Measurements from ENCODE around the gene DAPK2.
A peak's percentile ranks its signal among the peaks of the same experiment; 100 is the strongest.
"Not testable (repeated sequence)": the region's sequence is repeated elsewhere in the genome, so short reads cannot be mapped to it uniquely, and the experiment has no call there.

Gene DAPK2

DNA sequence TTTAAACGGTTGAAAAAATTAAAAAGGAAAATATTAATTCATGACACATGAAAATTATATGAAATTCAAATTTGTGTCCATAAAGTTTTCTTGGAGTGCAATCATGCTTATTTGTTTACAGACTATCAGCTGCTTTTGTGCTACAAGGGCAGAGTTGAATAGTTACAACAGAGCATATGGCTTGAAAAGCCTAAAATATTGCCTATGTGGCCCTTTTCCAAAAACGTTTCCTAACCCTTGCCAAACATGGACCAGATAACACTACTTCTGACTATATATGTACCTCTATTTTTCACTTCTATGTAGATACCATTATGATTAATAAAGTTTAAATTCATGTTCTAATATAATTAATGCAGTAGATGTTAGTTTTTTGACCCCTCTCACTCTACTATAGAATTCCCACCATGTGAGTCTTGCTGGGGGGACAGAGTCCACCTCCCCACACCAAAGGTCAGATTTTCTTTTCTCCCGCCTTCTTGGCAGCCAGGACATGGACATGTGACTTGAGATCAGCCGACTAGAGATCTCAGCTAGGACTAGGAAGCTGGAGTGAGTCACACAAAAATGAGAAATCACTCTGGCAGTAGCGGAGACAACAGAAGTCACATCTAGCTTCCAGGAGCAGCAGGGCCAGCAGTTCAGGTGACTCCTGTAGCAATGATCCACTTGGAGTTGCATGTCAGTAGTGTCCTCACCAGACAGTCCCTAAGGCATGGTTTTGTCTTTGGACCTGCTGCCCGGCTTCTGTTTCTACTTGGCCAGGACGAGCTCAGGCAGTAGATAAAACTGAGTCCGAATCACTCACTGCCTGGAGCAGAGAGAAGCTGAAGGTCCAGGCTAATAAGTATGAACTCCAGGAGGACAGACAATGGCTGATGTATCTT lies 24.9 kb upstream of the DAPK2 start:
- DNase-seq (ENCODE audit: low read depth in 1 of 2, low spot score in 1 of 2): no peak
- in situ Hi-C loops (cut with HindIII; ENCODE audit: low pct_unique_long_range_greater_than_20kb, low sequenced_read_pairs): no loop called here
- no peak for TF ChIP-seq JUND (IDR thresholded peaks at IDR 0.05; ENCODE audit: low read depth)

DNA sequence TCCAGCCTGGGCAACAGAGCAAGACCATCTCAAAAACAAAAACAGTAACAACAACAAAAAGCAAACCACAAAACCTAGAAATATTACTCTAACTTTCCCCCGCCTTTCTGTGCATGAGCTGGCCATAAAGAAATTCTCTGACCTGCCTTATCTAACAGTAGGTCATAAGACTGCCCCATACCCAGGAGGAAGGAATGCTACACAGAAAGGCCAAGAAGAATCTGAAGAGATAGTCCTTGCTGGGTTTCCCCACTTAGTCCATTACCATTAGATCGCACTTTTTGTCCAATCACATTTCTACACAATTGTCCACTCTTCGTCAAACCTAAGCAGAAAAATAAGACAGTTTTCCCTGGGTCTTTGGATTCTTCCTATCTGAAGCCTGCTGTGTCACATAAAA lies 23.8 kb upstream of the DAPK2 start:
- in situ Hi-C loops (cut with HindIII; ENCODE audit: low pct_unique_long_range_greater_than_20kb, low sequenced_read_pairs): no loop called here
- TF ChIP-seq JUND (IDR thresholded peaks at IDR 0.05; ENCODE audit: low read depth): no peak
- no peak for DNase-seq (ENCODE audit: low read depth in 1 of 2, low spot score in 1 of 2)

DNA sequence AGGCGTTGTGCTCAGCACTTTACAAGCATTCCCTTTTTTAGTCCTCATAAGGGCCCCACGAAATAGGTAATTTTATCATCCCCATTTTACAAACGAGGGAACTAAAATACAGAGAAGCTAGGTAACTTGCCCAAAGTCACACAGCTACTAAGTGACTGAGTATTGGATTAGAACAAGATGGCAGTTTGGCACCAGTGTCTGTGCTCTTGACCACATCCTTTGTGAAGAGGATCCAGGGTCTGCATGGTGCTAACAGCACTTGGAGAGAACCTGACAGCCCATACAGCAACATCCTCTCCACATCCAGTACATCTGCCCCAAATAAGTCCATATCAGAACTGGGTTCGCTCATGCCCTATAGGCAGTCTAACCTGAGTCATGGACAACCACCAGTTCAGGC lies 21.8 kb upstream of the DAPK2 start:
- no peak for DNase-seq (ENCODE audit: low read depth in 1 of 2, low spot score in 1 of 2)
- in situ Hi-C loops (cut with HindIII; ENCODE audit: low pct_unique_long_range_greater_than_20kb, low sequenced_read_pairs): no loop called here
- no peak for TF ChIP-seq JUND (IDR thresholded peaks at IDR 0.05; ENCODE audit: low read depth)

DNA sequence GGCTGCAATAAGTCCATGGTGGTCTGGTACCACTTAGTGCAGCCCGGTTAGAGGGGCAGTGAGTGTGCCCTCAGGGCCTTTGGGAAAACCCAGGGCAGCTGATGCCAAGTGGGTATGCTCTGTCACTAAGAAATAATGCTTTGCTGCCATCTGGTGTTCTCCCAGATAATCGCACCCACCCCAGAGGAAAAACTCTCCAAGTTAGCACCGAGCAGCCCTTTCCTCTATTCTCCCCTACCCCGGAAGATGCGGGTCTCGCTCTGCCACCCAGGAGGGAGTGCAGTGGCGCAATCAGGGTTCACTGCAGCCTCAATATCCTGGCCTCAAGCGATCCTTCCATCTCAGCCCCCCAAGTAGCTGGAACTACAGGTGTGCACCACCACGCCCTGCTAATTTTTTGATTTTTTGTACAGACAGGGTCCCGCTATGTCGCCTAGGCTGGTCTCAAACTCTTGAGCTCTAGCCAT lies 21.3 kb upstream of the DAPK2 start:
- DNase-seq (ENCODE audit: low read depth in 1 of 2, low spot score in 1 of 2): peak; percentile 45 to 72
- TF ChIP-seq JUND (IDR thresholded peaks at IDR 0.05; ENCODE audit: low read depth): no peak
- in situ Hi-C loops (cut with HindIII; ENCODE audit: low pct_unique_long_range_greater_than_20kb, low sequenced_read_pairs): no loop called here

DNA sequence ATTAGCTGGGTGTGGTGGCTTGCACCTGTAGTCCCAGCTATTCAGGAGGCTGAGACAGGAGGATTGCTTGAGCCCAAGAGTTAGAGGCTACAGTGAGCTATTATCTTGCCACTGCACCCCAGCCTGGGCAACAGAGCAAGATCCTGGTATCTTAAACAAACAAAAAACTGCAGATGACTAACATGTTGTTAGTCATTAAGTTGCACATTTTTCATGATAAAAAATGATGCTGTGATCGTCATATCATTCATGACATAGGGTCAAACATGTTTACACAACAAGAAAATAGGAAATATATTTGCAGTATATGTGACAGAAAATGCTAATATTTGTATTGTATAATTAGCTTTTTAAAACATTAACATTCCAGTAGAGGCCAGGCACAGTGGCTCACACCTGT lies 20.2 kb upstream of the DAPK2 start:
- no peak for DNase-seq (ENCODE audit: low read depth in 1 of 2, low spot score in 1 of 2)
- no peak for TF ChIP-seq JUND (IDR thresholded peaks at IDR 0.05; ENCODE audit: low read depth)
- in situ Hi-C loops (cut with HindIII; ENCODE audit: low pct_unique_long_range_greater_than_20kb, low sequenced_read_pairs): no loop called here

DNA sequence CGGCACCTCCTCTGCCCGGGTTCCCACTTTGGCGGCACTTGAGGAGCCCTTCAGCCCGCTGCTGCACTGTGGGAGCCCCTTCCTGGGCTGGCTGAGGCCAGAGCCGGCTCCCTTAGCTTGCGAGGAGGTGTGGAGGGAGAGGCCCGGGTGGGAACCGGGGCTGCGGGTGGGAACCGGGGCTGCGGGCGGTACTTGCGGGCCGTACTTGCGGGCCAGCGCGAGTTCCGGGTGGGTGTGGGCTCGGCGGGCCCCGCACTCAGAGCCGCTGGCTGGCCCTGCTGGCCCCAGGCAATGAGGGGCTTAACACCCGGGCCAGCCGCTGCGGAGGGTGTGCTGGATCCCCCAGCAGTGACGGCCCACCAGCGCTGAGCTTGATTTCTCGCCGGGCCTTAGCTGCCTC lies 14.4 kb upstream of the DAPK2 start:
- TF ChIP-seq JUND (IDR thresholded peaks at IDR 0.05; ENCODE audit: low read depth): no peak
- DNase-seq (ENCODE audit: low read depth in 1 of 2, low spot score in 1 of 2): no peak
- in situ Hi-C loops (cut with HindIII; ENCODE audit: low pct_unique_long_range_greater_than_20kb, low sequenced_read_pairs): no loop called here

DNA sequence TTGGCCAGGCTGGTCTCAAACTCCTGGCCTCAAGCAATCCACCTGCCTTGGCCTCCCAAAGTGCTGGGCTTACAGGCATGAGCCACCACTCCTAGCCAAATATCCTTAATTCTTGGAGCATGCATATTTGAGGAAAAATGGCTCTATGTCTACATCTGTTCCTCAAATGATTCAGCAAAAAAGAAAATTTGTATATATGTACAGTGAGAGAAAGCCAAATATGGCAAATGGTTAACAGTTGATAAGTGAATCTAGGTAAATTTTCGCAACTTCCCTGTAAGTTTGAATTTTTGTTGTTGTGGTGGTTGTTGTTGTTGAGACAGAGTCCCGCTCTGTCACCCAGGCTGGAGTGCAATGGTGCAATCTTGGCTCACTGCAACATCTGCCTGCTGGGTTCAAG lies 12.8 kb upstream of the DAPK2 start:
- in situ Hi-C loops (cut with HindIII; ENCODE audit: low pct_unique_long_range_greater_than_20kb, low sequenced_read_pairs); DNase-seq (ENCODE audit: low read depth in 1 of 2, low spot score in 1 of 2): not testable (repeated sequence)

DNA sequence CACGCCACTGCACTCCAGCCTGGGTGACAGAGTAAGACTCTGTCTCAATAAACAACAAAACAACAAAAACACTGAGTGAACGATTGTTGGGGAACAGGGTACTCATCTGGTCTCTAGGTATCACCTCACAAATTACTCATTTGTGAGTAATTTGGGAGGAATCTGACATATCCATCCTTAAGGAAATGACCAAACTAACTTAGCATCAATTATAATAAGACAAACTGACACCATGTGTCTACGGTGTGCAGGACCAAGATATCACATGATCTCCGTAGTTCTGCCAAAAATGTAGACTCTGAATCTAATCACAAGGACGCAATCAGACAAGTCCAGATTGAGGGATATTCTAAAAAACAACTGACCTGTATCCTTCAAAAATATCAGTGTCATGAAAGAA lies 12.0 kb upstream of the DAPK2 start:
- TF ChIP-seq JUND (IDR thresholded peaks at IDR 0.05; ENCODE audit: low read depth): no peak
- in situ Hi-C loops (cut with HindIII; ENCODE audit: low pct_unique_long_range_greater_than_20kb, low sequenced_read_pairs): no loop called here
- no peak for DNase-seq (ENCODE audit: low read depth in 1 of 2, low spot score in 1 of 2)

DNA sequence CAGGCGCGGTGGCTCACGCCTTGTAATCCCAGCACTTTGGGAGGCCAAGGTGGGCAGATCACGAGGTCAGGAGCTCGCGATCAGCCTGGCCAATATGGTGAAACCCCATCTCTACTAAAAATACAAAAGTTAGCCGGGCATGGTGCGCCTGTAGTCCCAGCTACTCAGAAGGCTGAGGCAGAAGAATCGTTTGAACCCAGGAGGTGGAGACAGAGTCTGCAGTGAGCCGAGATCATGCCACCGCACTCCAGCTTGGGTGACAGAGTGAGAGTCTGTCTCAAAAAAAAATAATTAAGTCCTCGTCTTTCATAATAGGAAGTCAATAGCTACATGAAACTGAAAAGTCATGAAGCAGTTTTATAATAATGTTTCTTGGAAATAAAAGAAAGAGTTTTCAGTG lies 7.4 kb upstream of the DAPK2 start:
- in situ Hi-C loops (cut with HindIII; ENCODE audit: low pct_unique_long_range_greater_than_20kb, low sequenced_read_pairs); DNase-seq (ENCODE audit: low read depth in 1 of 2, low spot score in 1 of 2): not testable (repeated sequence)

DNA sequence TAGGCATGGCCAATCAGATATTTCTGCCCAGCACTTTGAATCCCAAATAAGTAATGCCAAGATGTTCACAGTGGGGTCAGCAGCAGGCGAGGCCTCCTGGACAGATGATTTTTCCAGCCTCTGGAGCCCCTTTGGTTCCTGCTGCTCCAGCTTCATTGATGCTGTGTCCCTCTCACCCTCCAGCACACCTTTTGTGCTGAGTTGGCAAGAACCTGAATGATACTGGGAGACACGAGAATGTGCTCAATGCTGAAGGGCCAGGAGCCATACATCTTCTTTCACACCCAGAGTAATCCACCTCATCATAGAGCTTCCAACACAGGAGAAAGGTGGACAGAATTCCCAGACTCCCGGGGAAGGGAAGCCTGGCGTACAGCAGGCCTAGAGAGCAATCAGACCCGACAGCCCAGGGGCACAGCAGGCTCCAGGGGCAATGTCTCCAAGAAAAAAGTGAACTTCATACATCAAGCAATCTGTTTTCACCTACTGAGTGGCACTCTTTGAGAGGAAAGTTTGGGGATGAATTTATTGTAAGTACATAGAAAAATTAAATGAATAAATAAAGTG lies 6.7 kb upstream of the DAPK2 start:
- no peak for DNase-seq (ENCODE audit: low read depth in 1 of 2, low spot score in 1 of 2)
- no peak for TF ChIP-seq JUND (IDR thresholded peaks at IDR 0.05; ENCODE audit: low read depth)
- in situ Hi-C loops (cut with HindIII; ENCODE audit: low pct_unique_long_range_greater_than_20kb, low sequenced_read_pairs): no loop called here

DNA sequence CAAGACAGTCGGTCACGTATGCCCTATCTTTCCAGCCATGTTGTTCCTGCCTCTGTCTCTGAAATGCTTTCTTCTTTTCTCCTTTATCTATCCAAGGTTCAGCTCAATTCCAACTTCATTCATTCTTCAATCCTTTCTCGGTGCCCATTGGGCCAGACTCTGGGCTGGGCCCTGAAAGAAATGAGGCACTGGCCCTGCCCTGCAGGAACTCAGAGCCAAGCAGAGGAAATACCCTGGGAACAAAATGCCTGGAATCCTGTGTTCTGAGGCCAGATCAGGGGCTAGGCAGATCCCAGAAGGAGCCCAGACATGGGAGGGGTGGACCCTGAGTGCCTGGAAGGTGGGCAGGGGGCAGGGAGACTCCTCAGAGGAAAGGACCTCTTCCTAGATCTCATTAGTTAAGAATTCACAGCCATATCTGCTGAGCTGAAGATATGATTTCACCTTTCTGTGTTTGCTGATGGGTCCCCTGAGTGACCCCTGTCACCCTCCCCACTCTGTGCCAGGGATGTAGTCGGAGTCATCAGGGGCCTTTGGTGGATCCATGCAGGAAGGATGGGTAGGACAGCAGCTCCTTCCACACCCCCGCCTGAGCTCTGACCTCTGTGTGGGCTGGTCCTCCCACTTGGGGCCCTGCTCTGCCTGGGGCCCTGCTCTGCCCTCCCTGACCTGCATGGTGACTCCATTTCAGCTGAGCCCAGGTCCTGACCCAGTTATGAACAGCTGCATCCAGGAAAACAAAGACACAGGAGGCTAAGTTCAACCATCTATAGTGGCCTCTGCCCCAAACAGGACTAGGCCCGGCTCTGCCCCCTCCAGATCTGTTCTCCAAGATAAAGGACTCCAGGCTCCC lies 5.3 kb upstream of the DAPK2 start:
- DNase-seq (ENCODE audit: low read depth in 1 of 2, low spot score in 1 of 2): no peak
- no peak for TF ChIP-seq JUND (IDR thresholded peaks at IDR 0.05; ENCODE audit: low read depth)
- in situ Hi-C loops (cut with HindIII; ENCODE audit: low pct_unique_long_range_greater_than_20kb, low sequenced_read_pairs): no loop called here

DNA sequence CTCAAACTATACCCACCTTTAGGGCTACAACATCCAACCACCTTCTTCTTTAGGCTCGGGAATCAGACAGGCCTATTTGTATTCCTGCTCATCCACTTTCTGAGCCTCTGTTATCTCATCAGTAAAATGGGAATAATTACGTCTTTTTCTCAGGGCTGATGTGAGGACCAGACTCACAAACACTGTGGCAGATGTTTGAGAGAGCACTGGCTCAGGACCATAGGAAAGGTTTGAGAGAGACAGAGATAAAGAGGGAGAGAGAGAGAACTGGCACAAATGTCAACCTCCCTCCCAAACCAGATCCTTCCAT lies 4.8 kb upstream of the DAPK2 start:
- no peak for DNase-seq (ENCODE audit: low read depth in 1 of 2, low spot score in 1 of 2)
- TF ChIP-seq JUND (IDR thresholded peaks at IDR 0.05; ENCODE audit: low read depth): no peak
- in situ Hi-C loops (cut with HindIII; ENCODE audit: low pct_unique_long_range_greater_than_20kb, low sequenced_read_pairs): no loop called here

All from T47D (cell line).